ENCODE results near the gene HKDC1.

HKDC1 gene

DNA sequence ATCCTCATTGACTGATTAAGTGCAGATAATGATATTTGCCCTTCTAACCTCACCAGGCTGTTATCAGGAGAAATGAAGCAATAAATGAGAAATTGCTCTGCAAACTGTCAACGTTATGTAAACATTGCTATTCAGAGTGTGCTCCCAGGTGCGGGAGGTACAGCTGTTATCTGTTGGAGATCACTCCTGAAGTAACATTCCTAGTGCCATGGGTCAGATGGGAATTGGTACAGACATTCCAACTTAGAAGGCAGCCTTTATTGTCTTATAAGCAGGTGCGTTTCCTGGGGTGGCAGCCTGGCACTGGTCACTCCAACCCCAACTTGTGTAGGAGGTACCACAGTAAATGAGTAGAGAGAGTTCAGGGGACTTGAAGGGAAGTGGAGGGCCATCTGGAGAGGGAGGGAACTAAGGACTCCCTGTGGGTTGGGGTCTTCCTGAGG, 95.0 kb downstream of the HKDC1 start:
- no peak for DNase-seq (ENCODE audit: low read depth, low spot score)
- no peak overlapping the region for H3K4me3 ChIP-seq (ENCODE audit: low read length)

DNA sequence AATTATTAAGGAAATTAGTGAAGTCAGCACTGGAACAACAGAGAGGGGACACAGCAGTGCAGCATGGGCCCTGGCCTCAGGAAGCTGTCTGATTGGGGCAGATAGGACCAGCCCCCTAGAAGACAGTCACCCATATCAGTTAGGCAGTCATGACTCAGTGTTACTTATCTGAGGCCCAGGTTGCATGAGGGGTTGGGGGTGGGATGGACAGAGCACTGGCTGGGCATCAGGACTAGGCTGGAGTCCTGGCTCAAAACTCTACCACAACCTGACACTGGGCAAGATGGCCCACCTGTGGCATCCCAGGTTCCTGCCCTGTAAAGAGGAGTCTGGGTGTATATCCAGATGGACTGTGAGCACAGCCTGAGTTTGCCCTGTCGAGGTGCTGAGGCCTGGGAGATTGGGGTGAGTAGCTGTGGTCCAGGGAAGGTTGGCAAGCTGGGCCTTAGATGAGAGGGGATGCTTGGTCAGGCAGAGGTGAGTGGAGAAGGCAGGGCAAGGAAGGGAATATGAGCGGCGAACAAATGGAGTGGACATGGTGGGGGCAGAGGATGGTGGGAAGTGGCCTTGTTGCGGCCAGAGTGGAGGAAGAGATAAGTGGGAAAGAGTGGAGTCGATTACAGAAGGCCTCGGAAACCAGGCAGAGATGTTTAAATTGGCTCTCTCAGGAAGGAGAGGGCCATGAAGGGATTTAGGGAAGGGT, 95.6 kb downstream of the HKDC1 start:
- no peak overlapping the region for H3K4me3 ChIP-seq (ENCODE audit: low read length)
- DNase-seq (ENCODE audit: low read depth, low spot score): no peak

DNA sequence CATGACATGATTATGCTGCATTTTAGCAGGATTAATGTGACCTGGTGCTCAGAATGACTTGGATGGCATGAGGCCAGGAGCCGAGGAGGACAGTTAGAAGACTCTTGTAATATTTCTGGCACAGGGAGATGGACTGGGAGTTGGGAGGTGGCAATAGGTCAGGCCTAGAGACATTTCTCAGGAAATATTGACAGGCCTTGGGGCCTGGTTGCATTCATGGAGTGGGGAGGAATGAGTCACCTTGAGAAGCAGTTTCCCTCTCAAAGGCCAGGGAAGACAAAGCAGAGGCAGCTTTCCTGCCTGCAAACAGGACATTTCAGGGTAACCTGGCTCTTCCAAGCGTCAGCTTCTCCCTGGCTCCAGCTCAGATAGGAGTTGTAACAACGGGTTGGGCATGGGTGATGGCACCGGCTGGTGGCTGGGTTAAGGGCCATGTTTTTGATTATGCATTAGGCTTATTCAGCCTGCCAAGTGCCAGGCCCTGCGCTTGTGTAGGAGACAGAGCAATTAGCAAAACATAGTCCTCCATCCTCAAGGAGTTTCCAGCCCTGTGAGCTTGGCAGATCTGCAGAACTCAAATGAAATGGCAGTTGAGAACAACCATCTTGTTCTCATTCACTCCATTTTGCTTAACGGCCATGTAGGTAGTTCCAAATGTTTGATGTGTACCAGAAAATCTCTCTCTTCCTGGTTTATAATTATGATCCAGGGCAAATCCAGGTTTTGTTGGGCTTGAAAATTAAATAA, 96.4 kb downstream of the HKDC1 start:
- H3K4me3 ChIP-seq (ENCODE audit: low read length): no peak overlapping the region
- no peak for DNase-seq (ENCODE audit: low read depth, low spot score)

Data from Jurkat, Clone E6-1 (cell line).